WI38 (cell line): ENCODE measurements around the gene PIK3IP1.

Experiments
- H3K4me3 ChIP-seq: 2 replicates; pipeline ENCODE4 v1.5.1; 2011; ENCODE audit warnings: low read depth, mild to moderate bottlenecking, control low read depth, low read length
- TF ChIP-seq, protein P1 (sequence below): IDR thresholded peaks from 2 replicates; pipeline ENCODE4 v1.5.1; 2012; ENCODE audit warnings: low read depth, mild to moderate bottlenecking, control low read depth, low read length

The PIK3IP1 gene, protein sequence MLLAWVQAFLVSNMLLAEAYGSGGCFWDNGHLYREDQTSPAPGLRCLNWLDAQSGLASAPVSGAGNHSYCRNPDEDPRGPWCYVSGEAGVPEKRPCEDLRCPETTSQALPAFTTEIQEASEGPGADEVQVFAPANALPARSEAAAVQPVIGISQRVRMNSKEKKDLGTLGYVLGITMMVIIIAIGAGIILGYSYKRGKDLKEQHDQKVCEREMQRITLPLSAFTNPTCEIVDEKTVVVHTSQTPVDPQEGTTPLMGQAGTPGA

DNA sequence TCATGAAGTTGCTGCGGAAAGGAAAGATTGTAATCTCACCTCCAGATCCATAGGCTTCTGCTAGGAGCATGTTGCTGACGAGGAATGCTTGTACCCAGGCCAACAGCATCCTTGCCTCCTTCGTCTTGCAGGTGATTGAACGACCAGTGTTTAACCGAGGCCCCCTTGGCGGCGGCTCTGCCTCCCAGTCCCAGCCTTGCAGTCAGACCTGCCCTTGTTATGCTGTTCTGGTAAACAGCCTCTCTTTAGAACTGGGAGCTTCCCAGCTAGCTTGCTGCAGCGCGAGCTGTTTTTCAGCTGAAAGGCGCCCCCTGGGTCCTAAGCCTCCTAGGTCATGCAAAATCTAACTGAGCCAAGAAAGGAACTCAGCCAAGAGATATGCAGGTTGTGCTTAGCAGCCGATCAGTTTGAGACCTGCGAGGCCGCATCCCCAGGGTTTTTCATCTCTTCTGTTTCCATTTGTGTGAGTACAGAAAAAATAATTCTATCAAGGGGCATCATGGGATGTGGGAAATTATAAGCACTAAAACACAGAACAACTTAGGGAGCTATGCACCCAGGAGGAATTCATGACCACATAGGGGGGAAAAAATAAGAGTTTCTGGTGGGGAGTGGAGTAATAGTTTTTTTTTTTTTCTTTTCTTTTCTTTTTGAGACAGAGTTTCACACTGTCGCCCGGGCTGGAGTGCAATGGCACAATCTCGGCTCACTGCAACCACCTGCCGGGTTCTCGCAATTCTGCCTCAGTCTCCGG is at the start of gene PIK3IP1:
Gene PIK3IP1 (minus strand): TSS at position 253 of the 754 bp plus-strand sequence. CDS start 144 bp downstream, at position 109.
- peak within 1 kb of the TSS; percentile 91 for H3K4me3 ChIP-seq
- TF ChIP-seq, protein P1, sequence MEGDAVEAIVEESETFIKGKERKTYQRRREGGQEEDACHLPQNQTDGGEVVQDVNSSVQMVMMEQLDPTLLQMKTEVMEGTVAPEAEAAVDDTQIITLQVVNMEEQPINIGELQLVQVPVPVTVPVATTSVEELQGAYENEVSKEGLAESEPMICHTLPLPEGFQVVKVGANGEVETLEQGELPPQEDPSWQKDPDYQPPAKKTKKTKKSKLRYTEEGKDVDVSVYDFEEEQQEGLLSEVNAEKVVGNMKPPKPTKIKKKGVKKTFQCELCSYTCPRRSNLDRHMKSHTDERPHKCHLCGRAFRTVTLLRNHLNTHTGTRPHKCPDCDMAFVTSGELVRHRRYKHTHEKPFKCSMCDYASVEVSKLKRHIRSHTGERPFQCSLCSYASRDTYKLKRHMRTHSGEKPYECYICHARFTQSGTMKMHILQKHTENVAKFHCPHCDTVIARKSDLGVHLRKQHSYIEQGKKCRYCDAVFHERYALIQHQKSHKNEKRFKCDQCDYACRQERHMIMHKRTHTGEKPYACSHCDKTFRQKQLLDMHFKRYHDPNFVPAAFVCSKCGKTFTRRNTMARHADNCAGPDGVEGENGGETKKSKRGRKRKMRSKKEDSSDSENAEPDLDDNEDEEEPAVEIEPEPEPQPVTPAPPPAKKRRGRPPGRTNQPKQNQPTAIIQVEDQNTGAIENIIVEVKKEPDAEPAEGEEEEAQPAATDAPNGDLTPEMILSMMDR = peak; percentile 28; the same call in 1 of the 2 replicates

DNA sequence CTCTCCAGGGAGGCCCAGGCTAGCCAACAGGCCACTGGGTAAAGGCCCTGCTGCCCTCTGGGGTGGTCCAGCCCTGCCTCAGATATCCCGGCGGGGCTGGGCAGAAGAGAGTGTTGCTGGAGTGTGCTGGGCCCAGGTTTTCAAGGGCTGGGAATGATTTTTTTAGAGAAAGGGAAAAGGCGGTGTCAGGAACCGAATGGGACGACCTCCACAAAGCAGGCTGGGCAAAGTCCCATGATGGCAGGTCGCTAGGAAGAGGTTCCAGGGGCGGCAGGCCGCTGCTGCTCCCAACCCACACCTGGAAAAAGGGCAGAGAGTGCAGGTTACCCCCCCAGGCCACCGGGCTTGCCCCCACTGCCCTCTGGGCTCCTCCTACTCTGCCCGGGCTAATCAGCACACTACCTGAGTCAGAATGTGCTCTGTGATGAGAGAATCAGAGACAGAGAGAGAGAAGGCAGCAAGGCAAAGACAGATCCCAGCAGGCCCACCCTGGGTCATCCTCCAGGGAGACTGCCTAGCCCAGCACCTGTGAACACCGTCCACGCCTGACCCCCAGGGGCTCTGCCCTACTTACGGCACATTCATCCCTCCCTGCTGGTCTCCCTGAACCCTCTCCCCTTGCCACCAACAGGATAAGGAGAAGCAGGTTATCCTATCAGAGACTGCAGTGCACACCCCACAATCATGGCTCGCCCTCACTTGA is 49.2 kb upstream of the PIK3IP1 start:
- TF ChIP-seq, protein P1 = no peak
- no peak overlapping the region for H3K4me3 ChIP-seq

DNA sequence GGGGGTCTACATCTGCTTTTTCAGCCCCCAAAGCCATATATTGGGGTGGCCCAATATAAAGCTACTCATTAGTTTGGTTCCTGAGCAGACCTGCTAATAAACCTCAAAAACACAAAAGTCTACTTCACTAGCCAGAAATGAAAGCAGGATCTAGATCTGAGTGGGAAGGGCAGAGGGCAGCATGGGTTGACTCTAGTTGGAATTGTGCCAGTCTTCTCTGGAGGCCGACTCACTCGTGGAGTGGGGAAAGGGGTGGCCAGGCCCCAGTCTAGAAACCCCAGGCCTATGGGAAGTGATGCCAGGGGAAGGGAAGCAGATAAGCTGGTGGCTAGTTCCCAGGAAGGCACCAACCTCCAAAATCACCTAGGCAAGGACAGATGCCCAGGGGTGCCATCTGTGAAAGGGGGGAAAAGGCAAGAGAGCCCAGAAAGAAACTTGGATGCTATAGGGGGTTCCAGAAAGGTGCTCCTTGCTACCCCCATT is 48.5 kb upstream of the PIK3IP1 start:
- TF ChIP-seq, protein P1 = no peak
- H3K4me3 ChIP-seq = no peak overlapping the region

- TF ChIP-seq, protein P1 = no peak
- H3K4me3 ChIP-seq = no peak overlapping the region
Measured at GRCh38 chr22:31340360-31340759, 48.1 kb upstream of the PIK3IP1 start.

DNA sequence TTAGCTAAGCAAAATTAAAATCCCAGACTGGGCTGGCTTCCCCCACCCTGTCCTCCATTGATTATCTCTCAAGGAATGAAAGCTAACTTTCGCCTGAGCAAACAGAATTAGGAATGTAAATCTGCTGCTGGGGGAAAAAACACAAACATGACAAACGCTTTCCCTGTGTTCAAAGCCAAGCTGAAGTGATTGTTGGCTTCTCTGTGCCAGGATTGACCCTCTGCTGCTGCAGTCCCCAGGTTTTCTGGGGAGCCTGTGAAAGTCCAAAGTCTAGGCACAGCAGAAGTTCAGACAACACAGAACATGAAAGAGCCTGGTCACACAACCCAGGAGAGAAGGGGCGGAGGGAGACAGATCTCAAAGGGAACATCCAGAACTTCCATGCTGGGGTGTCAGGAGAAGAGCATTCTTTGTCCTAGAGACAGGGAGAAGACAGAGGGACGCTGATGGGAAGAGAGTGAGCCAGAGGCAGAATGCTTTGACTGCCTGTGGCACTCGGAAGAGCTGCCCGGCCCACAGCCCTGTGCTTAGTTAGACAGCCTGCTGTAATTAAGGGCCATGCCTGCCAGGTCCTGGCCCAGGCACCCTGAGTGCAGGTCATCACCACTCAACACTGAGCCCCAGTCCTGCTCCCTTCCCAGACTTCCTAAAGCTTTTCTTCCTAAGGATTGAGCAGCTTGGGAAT is 47.0 kb upstream of the PIK3IP1 start:
- H3K4me3 ChIP-seq = no peak overlapping the region
- TF ChIP-seq, protein P1 = no peak

DNA sequence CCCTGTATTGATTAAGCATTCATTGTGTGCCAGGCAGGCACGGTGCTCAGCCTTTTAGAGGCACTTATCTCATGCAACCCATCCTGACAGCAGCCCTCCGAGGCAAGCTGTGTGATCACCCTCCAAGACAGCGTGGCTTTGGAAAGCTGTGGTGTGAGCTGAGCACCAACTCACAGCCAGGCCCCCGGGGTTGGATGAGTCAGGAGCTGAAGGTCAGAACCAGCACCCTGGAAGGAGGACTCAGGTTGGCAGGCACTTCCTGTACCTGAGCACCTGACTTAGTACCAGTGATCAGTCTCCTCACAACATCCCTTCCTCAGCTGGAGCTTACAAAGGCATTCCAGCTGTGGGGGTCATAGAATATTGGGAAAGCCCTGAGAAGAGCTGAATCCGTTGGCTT is 44.9 kb upstream of the PIK3IP1 start:
- no peak overlapping the region for H3K4me3 ChIP-seq
- TF ChIP-seq, protein P1 = no peak
